Liver (tissue), 9 donors: ENCODE measurements around the gene ADIRF. TPM values are rescaled to one million over a fixed set of nuclear protein-coding genes. Genes with fewer than 3 reads are reported as not detected.

Source experiments
- DNase-seq: peaks from one replicate; pipeline ENCODE4 v3.0.0-alpha.2; 2017; ENCODE audit warnings: low spot score
- H3K27ac ChIP-seq, 2 donors: one replicate each; pipeline ENCODE4 v1.7.0; 2013; ENCODE audit warnings: inconsistent platforms in 2 of 2, low read length in 2 of 2, control low read depth in 1 of 2, low read depth in 1 of 2, mild to moderate bottlenecking in 1 of 2
- H3K27me3 ChIP-seq, 4 donors: one replicate each; pipeline versions ENCODE4 v1.6.1 to v1.7.0; 2013; ENCODE audit warnings: low read length in 3 of 4, inconsistent platforms in 1 of 4, mild to moderate bottlenecking in 1 of 4, moderate library complexity in 1 of 4; ENCODE audit not compliant: control insufficient read depth in 4 of 4, insufficient read depth in 4 of 4
- H3K36me3 ChIP-seq, 4 donors: one replicate each; pipeline versions ENCODE4 v1.6.1 to v1.7.0; 2013; ENCODE audit warnings: low read length in 3 of 4, mild to moderate bottlenecking in 3 of 4, low read depth in 1 of 4, moderate library complexity in 1 of 4; ENCODE audit not compliant: control insufficient read depth in 4 of 4, insufficient read depth in 3 of 4
- H3K4me1 ChIP-seq, 4 donors: one replicate each; pipeline versions ENCODE4 v1.6.1 to v1.7.0; 2013; ENCODE audit warnings: low read length in 3 of 4, mild to moderate bottlenecking in 3 of 4, moderate library complexity in 1 of 4; ENCODE audit not compliant: control insufficient read depth in 4 of 4, insufficient read depth in 4 of 4
- H3K4me3 ChIP-seq, 3 donors: one replicate each; pipeline versions ENCODE4 v1.6.1 to v1.7.0; 2013; ENCODE audit warnings: low read length in 3 of 3, control low read depth in 1 of 3, low read depth in 1 of 3, mild to moderate bottlenecking in 1 of 3
- H3K9ac ChIP-seq, 2 donors: one replicate each; pipeline ENCODE4 v1.7.0; 2013; ENCODE audit warnings: low read length in 2 of 2, mild to moderate bottlenecking in 2 of 2, moderate library complexity in 2 of 2, control low read depth in 1 of 2, low read depth in 1 of 2
- H3K9me3 ChIP-seq, 4 donors: one replicate each; pipeline versions ENCODE4 v1.6.1 to v1.7.0; 2013; ENCODE audit warnings: low read length in 3 of 4; ENCODE audit not compliant: control insufficient read depth in 4 of 4
- ATF3 ChIP-seq: IDR thresholded peaks from 2 replicates; pipeline ENCODE4 v1.6.1; 2016; ENCODE audit warnings: antibody characterized with exemption
- CTCF ChIP-seq: fragments of 150-350 bp; IDR thresholded peaks from 2 replicates; pipeline ENCODE4 v1.5.1; 2017; ENCODE audit warnings: improper control_type of control experiment, low read depth, low read length; ENCODE audit not compliant: missing input control
- EGR1 ChIP-seq, 2 donors: IDR thresholded peaks; 2 replicates each; pipeline ENCODE4 v1.6.1; 2016 to 2018; ENCODE audit warnings: antibody characterized with exemption in 2 of 2, low read depth in 2 of 2
- FOXA1 ChIP-seq: IDR thresholded peaks from 2 replicates; pipeline ENCODE4 v1.6.1; 2016; ENCODE audit warnings: antibody characterized with exemption
- GABPA ChIP-seq, 2 donors: IDR thresholded peaks in 1 of 2; conservative IDR thresholded peaks in 1 of 2; 2 replicates each; pipeline ENCODE4 v1.6.1; 2016; ENCODE audit warnings: antibody characterized with exemption in 2 of 2, mild to moderate bottlenecking in 1 of 2, moderate library complexity in 1 of 2
- HNF4A ChIP-seq, 2 donors: conservative IDR thresholded peaks; 2 replicates each; pipeline ENCODE4 v1.6.1; 2016; ENCODE audit warnings: antibody characterized with exemption in 2 of 2, mild to moderate bottlenecking in 2 of 2
- HNF4G ChIP-seq: IDR thresholded peaks from 2 replicates; pipeline ENCODE4 v1.6.1; 2016; ENCODE audit warnings: antibody characterized with exemption
- JUND ChIP-seq, 2 donors: IDR thresholded peaks; 2 replicates each; pipeline ENCODE4 v1.6.1; 2016; ENCODE audit warnings: antibody characterized with exemption in 2 of 2
- MAX ChIP-seq: IDR thresholded peaks from 2 replicates; pipeline ENCODE4 v1.6.1; 2016; ENCODE audit warnings: antibody characterized with exemption
- NR2F2 ChIP-seq: IDR thresholded peaks from 2 replicates; pipeline ENCODE4 v1.6.1; 2016; ENCODE audit warnings: antibody characterized with exemption
- RAD21 ChIP-seq, 2 donors: IDR thresholded peaks; 2 replicates each; pipeline ENCODE4 v1.6.1; 2016; ENCODE audit warnings: antibody characterized with exemption in 2 of 2, mild to moderate bottlenecking in 2 of 2
- REST ChIP-seq: IDR thresholded peaks from 2 replicates; pipeline ENCODE4 v1.6.1; 2016; ENCODE audit warnings: antibody characterized with exemption, mild to moderate bottlenecking
- RXRA ChIP-seq, 2 donors: IDR thresholded peaks; 2 replicates each; pipeline ENCODE4 v1.6.1; 2017 to 2018; ENCODE audit warnings: antibody characterized with exemption in 2 of 2, mild to moderate bottlenecking in 1 of 2
- SP1 ChIP-seq: IDR thresholded peaks from 2 replicates; pipeline ENCODE4 v1.6.1; 2018; ENCODE audit warnings: antibody characterized with exemption, mild to moderate bottlenecking
- TAF1 ChIP-seq: conservative IDR thresholded peaks from 2 replicates; pipeline ENCODE4 v1.6.1; 2016; ENCODE audit warnings: antibody characterized with exemption, mild to moderate bottlenecking
- YY1 ChIP-seq: IDR thresholded peaks from 2 replicates; pipeline ENCODE4 v1.6.1; 2016; ENCODE audit warnings: antibody characterized with exemption, mild to moderate bottlenecking
- ZBTB33 ChIP-seq: IDR thresholded peaks from 2 replicates; pipeline ENCODE4 v1.6.1; 2016; ENCODE audit warnings: antibody characterized with exemption
- WGBS: extraction: QIAGEN DNeasy Blood & Tissue Kit; methylation state at CpG from one replicate; pipeline ENCODE4 v1.1.7; 2013; 5-methylcytosine and 5-hydroxymethylcytosine counted together
- polyA plus RNA-seq, 2 donors: library from polyadenylated mRNA; stranded (reverse) in 1 of 2; unstranded in 1 of 2; fragments of 200-250 nt in 1 of 2; fragments of >200 nt in 1 of 2; fragmentation: Nextera tagmentation in 1 of 2; extraction: Ambion mirVana in 1 of 2; gene quantifications; one replicate each; pipeline versions ENCODE4 v1.2.1 to v1.2.3, GENCODE V29; 2013 to 2015
- total RNA-seq, 2 donors: library from RNA; depleted of rRNA; stranded (reverse); fragments of >200 nt; gene quantifications; one replicate each; pipeline ENCODE4 v1.2.3, GENCODE V29; 2014
- donor health status: healthy.
- donor health status: healthy.
- donor health status: healthy.
- donor health status: healthy.
- donor health status: healthy.

ADIRF gene
- total and polyA plus RNA-seq, 4 donors, result 0.61 to 96.3 (median 35.8) TPM

GRCh38 chr10:86950349-86950748 lies 17.9 kb upstream of the ADIRF start:
- 69% methylated on average over 1 of the region's 1 CpG for WGBS
- Histone ChIP-seq H3K4me3 (no peak overlapping the region), H3K36me3 (no peaks in the 10 kb centered on the region), H3K9me3 (no peaks in the 10 kb centered on the region), H3K27ac (no peak overlapping the region), H3K9ac (no peak overlapping the region), H3K27me3 (no peaks in the 10 kb centered on the region), H3K4me1 (peaks cover 2 to 19% (median 10%) of the 10 kb centered on the region in 4 donors)
- TF ChIP-seq HNF4A (conservative IDR thresholded peaks at IDR 0.05), result no peak
- TF ChIP-seq GABPA (IDR thresholded peaks at IDR 0.05 in 1 of 2, conservative IDR thresholded peaks at IDR 0.05 in 1 of 2), result no peak
- no peak for TF ChIP-seq JUND (IDR thresholded peaks at IDR 0.05)
- no peak for TF ChIP-seq EGR1 (IDR thresholded peaks at IDR 0.05; ENCODE audit: low read depth in 2 of 2)
- no peak for TF ChIP-seq TAF1
- TF ChIP-seq RAD21 (IDR thresholded peaks at IDR 0.05), result no peak
- TF ChIP-seq ATF3, result no peak
- no peak for TF ChIP-seq ZBTB33
- no peak for TF ChIP-seq SP1
- no peak for TF ChIP-seq MAX
- no peak for DNase-seq

GRCh38 chr10:86951184-86951761 lies 17.0 kb upstream of the ADIRF start:
- Histone ChIP-seq H3K4me1 (peaks cover 2 to 15% (median 10%) of the 10 kb centered on the region in 4 donors), H3K27ac (no peak overlapping the region)
- TF ChIP-seq GABPA (IDR thresholded peaks at IDR 0.05 in 1 of 2, conservative IDR thresholded peaks at IDR 0.05 in 1 of 2) (no peak), JUND (IDR thresholded peaks at IDR 0.05) (no peak), YY1 (no peak), ATF3 (no peak), SP1 (no peak), RXRA (IDR thresholded peaks at IDR 0.05) (no peak), MAX (no peak), TAF1 (no peak), EGR1 (IDR thresholded peaks at IDR 0.05; ENCODE audit: low read depth in 2 of 2) (no peak), HNF4G (no peak)

GRCh38 chr10:86952106-86952505 lies 16.2 kb upstream of the ADIRF start:
- 93% methylated on average over 7 of the region's 7 CpGs for WGBS
- Histone ChIP-seq H3K27ac (no peak overlapping the region), H3K36me3 (no peaks in the 10 kb centered on the region), H3K27me3 (no peaks in the 10 kb centered on the region), H3K4me1 (peaks cover 2 to 15% (median 10%) of the 10 kb centered on the region in 4 donors), H3K9ac (no peak overlapping the region), H3K9me3 (no peaks in the 10 kb centered on the region), H3K4me3 (no peak overlapping the region)
- DNase-seq, result no peak
- no peak for TF ChIP-seq FOXA1
- TF ChIP-seq ATF3, result no peak
- TF ChIP-seq JUND (IDR thresholded peaks at IDR 0.05), result no peak
- TF ChIP-seq CTCF, result no peak
- TF ChIP-seq REST, result no peak
- TF ChIP-seq EGR1 (IDR thresholded peaks at IDR 0.05; ENCODE audit: low read depth in 2 of 2), result no peak
- TF ChIP-seq HNF4G, result no peak
- TF ChIP-seq NR2F2, result no peak
- TF ChIP-seq HNF4A (conservative IDR thresholded peaks at IDR 0.05), result no peak

More at GRCh38 chr10:86951184-86951761, 17.0 kb upstream of the ADIRF start:
- H3K9me3 ChIP-seq, result no peaks in the 10 kb centered on the region
- H3K36me3 ChIP-seq, result no peaks in the 10 kb centered on the region
- no peak overlapping the region for H3K4me3 ChIP-seq
- H3K27me3 ChIP-seq, result no peaks in the 10 kb centered on the region
- DNase-seq, result no peak
- no peak overlapping the region for H3K9ac ChIP-seq
